HG02840 (cell line): ENCODE measurements around the gene ARFGAP1.

Experiments
- ATAC-seq: cut with Tn5 transposase; IDR thresholded peaks from one replicate; pipeline ENCODE4 v1.9.1; 2021; ENCODE audit warnings: mild to moderate bottlenecking, moderate library complexity, moderate number of reproducible peaks; ENCODE audit not compliant: unreplicated experiment, low FRiP score

The ARFGAP1 gene

DNA sequence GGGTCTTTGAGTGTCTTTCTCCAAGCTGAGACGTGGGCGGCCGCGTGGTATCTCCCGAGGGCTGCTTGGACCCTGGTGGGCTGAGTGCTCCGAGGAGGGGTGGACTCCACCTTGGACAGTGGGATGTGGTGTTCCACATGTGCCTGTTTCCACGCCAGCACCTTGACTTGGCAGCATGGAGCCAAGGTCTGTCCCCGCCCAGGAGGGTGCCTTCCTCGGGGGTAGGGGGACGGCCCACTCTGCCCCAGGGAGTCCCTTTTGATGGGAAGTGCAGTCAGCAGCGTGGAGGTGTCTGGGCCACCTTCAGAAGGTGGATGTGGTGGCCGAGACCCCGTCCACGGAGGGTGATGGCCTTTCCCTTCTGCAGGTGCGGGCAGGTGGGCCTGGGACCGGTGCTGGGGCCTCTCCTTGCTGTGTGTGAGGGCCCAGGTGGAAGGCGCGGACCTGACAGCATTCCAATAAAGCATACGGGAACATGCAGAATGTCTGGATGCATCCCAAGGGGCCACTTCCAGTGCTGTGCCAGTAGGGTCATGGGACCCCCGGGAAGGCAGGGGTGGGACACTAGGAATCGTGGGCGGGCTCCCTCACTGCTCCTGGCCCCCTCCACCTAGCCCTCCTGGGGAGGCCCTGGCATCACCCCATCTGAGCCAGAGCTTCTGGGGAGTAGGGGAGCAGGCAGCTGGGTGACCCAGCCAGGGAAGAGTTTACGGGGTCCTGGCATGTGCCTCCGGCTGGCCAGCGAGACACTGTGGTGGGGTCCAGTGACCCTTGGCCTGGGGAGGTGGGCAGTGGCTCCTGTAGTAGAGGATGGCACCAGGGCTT is 16.9 kb downstream of the ARFGAP1 start:
- ATAC-seq = no peak

GRCh38 chr20:63290136-63290676 is 17.6 kb downstream of the ARFGAP1 start:
- ATAC-seq = no peak

DNA sequence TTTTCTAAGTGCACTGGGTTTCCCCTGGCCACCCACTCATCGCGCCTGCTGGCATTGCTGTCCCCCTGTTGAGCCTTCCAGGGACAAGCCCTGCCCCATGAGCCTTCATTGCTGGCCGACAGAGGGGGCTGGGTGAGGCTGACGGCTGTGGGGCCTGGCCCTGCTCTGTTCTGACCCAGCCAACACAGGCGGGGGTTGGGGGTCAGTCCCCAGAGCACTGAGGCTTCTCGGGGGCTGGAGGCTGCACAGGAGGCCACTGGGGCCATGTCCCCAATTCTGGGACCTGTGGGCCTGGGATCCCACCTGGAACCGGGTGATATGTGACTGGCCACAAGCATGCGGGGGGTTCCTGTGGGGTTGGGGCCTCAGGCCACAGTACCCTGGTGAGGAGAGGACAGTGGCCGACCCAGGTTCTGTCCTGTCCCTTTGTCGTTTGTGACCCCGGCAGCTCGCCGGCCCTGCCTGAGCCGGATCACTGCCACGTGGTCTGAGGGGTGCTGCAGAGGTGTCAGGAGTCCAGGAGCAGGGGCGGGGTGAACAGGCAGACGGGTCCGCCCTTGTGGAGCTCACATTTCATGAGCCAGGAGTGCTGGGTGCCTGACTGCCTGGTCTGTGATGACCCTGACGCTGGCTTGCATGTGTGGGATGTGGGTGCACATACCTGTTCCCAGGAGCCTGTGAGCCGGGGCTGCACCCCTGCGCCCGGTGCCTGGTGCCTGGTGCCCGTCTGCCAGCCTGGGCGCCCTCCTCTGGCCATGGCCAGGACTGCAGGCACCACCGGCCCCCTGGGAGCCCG is 18.3 kb downstream of the ARFGAP1 start:
- ATAC-seq = no peak

GRCh38 chr20:63291811-63292210 is 19.2 kb downstream of the ARFGAP1 start:
- no peak for ATAC-seq

DNA sequence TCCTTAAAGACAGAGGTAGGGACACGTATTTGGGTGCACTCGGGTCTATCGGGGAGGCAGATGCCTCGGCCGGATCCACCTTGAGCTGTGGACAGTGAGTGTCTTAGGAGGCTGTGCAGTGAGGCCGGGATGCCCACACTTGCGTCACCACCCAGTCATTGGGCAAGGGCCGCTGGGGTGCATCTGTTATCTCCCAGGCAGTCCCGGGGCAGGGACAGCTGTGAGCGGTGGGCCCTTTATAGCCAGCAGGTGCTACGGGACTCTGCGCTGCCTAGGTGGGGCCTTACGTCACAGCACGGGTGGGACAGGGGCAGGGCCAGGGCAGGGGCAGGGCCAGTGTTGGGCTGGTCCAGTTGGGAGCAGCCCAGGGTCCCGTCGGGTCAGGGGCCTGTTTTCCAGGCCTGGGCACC is 19.7 kb downstream of the ARFGAP1 start:
- no peak for ATAC-seq

DNA sequence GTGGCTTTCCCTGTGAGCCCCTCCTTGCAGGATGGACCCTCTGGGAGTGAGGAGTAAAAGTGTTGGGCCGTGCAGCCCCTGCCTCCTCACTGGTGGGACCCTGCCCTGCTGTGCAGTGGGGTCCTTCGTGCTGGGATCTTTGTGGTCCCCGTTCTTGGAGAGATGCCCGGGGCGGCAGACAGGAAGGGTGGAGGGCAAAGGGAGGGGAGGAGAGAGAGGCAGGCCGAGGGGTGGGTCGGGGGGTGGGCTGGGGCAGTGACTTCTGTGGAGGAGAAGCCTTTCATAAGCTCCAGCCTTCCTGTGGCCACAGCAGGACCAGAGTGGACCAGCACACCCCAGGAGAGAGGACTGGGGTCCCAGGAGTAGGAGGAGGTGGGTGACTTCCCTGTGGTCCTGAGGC is 20.3 kb downstream of the ARFGAP1 start, which contains the start of gene COL20A1:
Gene COL20A1, plus strand, starts transcription at position 283 of the 400 bp plus-strand sequence. CDS start 1,922 bp downstream, outside the sequence.
- ATAC-seq = no peak

- ATAC-seq = no peak
Measured at GRCh38 chr20:63293456-63293855, 20.8 kb downstream of the ARFGAP1 start.

DNA sequence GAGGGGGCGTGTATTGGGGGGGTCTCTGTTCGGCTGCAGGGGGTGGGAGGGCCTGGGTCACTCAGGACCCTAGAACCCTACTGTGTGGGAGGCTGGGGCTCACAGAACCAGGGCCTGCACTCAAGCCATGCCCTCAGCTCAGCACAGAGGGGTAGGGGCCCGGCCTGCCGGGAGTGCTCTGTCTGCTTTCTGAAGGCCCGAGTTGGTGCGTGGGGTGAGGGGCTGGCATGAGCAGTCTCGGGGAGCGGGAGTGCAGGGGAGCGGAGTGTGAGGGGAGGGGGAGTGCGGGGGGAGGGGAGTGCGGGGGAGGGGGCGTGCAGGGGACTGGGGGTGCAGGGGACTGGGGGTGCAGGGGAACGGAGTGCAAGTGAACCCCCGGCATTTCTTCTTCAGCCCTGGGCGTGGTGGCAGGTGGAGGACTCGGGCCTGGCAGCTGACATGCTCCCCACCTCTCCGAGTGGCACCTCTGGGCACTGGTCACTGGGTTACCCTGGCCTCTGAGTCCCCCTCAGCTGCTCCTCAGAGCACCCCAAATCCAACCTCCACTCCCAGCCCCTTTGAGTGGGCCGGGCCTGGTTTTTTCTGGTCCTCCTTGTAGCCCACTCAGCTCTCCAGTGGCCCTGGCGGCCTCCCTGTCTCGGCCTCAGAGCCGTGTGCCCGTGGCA is 21.4 kb downstream of the ARFGAP1 start:
- ATAC-seq = no peak

DNA sequence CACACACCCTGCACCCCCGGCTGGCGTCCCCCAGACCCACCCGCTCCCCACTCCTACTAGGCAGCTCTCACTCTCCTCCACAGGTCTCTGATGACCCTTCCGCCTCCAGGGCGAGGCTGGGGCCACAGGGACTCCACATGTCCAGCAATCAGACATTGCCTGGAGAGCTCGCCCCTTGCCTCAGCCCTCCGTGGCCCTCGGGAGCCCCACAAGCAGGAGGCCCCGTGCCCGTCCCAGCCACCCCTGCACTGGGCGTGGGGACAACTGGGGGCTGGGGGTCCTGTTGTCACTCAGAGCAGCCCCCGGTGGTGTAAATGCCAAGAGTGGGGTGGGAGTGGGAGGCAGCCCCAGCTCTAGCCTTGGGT is 21.9 kb downstream of the ARFGAP1 start:
- no peak for ATAC-seq

DNA sequence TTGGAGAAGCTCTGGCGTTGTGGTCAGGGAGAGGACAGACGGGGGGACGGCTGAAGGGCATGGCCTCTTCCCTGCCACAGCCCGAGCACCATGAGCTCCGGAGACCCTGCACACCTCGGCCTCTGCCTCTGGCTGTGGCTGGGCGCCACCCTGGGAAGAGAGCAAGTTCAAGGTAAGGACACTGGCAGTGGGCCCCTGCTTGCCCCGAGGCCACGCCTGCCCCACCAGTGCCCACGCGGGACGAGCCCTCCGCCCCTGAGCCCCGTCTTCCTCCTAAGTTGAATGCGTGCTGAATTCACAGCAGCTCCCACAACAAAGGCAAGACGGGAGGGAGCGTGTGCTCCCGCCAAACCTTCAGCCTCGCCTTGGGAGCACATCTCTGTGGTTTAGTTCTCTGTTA is 22.4 kb downstream of the ARFGAP1 start:
- ATAC-seq = no peak

DNA sequence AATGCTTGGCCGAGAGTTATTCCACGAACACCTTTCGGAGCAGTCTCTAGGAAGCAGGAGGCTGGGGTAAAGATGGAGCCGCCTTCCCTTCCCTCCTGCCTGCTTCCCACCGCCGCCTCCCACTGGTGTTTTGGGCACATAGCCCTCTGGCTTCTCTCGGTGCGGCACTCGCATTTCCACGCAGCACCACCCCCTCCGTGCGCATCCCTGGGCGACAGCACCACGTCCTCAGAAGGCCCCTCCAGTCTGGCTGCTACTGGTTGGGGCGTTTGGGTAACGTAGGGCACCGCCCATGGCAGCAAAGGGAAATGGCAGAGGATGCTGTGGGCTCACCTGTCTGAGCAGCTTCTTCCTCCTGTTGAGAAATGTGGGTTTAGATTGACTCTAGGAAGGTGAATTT is 22.8 kb downstream of the ARFGAP1 start:
- ATAC-seq = no peak

DNA sequence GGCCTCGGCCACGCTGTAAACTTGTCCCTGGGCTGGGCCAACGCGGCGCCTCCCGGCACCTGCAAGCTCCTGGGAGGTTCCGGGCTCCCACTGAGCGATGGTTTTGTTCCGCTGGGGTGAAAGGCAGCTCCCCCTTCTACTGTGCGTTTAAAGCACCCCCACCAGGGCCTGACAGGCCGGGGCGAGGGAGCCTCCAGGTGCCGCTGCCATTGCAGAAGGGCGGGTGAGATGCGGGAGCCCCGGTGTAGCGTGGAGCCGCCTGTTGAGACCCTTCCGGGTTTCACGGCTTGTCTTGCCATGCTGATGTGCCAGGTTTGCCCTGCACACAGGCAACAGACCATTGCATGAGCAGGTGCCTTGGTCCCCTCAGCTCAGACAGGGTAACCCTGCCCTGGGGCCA is 23.2 kb downstream of the ARFGAP1 start:
- no peak for ATAC-seq

GRCh38 chr20:63296531-63297299 is 24.1 kb downstream of the ARFGAP1 start:
- ATAC-seq = no peak

- ATAC-seq = no peak
Measured at GRCh38 chr20:63297371-63297781, 24.8 kb downstream of the ARFGAP1 start.

- ATAC-seq = no peak
Measured at GRCh38 chr20:63297796-63298572, 25.4 kb downstream of the ARFGAP1 start.

- ATAC-seq = no peak
Measured at GRCh38 chr20:63298731-63299312, 26.2 kb downstream of the ARFGAP1 start.

- ATAC-seq = no peak
Measured at GRCh38 chr20:63301671-63302070, 29.1 kb downstream of the ARFGAP1 start.

DNA sequence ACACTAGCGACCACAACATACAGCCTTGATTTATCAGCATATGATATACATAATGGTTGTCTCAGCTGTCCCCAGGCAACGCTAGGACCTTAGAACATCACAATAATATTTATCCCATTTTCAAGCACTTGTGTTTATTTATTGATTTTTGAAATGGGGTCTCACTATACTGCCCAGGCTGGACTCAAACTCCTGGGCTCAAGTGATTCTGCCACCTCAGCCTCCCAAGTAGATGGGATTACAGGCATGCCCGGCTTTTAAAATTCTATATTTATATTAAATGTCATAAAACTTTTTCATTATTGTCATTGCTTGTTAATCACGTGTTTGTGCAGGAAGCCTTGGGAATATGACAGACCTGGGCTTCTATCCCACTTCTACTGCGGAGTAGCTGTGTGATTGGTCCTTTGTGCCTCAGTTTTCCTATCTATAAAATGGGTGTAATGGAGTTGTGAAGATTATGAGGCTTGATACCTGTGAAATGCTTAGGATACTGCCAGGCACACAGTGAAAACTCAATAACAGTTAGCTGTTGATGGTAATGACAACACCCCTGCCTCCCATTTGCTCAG is 30.6 kb downstream of the ARFGAP1 start:
- no peak for ATAC-seq

DNA sequence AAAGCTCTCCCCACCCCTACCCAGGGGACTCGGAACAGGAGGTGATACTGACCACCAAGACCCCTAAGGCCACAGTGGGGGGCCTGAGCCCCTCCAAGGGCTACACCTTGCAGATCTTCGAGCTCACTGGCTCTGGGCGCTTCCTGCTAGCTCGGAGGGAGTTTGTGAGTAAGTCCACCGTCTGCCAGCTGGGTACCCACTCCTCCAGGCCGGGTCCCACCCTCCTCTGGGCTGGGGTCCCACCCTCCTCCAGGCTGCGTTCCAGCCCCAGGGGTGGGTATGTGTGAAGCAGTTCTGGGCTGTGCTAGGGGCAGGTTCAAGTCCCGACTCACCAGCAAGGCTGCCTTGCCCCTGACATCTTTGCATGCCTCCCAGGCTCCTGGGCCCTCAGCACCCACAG is 32.8 kb downstream of the ARFGAP1 start:
- no peak for ATAC-seq
